ENCODE results near the gene BBC3. TPM values are rescaled to one million over a fixed set of nuclear protein-coding genes. Genes with fewer than 3 reads are reported as not detected.

Gene BBC3
- total RNA-seq, 1 donor: 8.4 TPM

Other genes with a start within 250 kb of the BBC3 start
- 0.10 TPM for gene NPAS1, start 211.4 kb downstream of the BBC3 start, total RNA-seq
- 17.1 TPM for gene TMEM160, start 182.6 kb downstream of the BBC3 start, total RNA-seq
- gene ZC3H4, start 117.4 kb downstream of the BBC3 start, total RNA-seq: 10.4 TPM
- gene SAE1, start 100.4 kb downstream of the BBC3 start, total RNA-seq: 29.5 TPM
- 11.5 TPM for gene CCDC9, start 25.3 kb upstream of the BBC3 start, total RNA-seq
- 1.4 TPM for gene INAFM1, start 43.7 kb upstream of the BBC3 start, total RNA-seq
- gene C5AR1, start 78.7 kb upstream of the BBC3 start, total RNA-seq: 92.2 TPM
- gene C5AR2, start 101.0 kb upstream of the BBC3 start, total RNA-seq: 4.1 TPM
- 12.9 TPM for gene DHX34, start 118.1 kb upstream of the BBC3 start, total RNA-seq
- not detected for gene MEIS3, start 188.3 kb upstream of the BBC3 start, total RNA-seq
- not detected for gene SLC8A2, start 240.7 kb upstream of the BBC3 start, total RNA-seq